Retinal pigment epithelial cell (primary cell): ENCODE data around the gene ARNT2.

Experiments
- DNase-seq: peaks from one replicate; pipeline ENCODE4 v3.0.0-alpha.2; 2010; ENCODE audit warnings: low read depth
- H3K4me3 ChIP-seq: 2 replicates; pipeline ENCODE4 v1.5.1; 2011; ENCODE audit warnings: mild to moderate bottlenecking, low read length, control low read depth, moderate library complexity
- TF ChIP-seq, protein P1 (sequence below): conservative IDR thresholded peaks from 2 replicates; pipeline ENCODE4 v1.5.1; 2011; ENCODE audit warnings: low read depth, low read length, control low read depth, inconsistent platforms

Gene ARNT2

DNA sequence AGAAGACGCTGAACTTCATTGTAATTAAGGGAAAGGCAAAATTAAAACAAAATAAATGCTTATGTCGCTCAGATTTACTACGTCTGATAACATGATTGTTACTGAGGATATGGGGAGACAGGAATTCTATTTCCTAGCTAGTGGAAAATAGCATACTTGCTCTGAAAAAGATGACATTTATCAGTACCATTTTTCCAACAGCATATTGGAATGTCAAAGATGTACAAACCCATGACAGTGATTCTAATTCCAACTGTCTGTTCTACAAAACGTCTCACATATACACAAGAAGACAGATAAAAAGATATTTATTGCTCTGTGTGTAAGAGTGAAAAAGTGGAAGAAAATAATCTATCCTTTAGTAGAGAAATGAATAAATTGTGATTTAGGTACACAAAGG, 197.1 kb downstream of the ARNT2 start:
- no peak for DNase-seq
- TF ChIP-seq, protein P1, sequence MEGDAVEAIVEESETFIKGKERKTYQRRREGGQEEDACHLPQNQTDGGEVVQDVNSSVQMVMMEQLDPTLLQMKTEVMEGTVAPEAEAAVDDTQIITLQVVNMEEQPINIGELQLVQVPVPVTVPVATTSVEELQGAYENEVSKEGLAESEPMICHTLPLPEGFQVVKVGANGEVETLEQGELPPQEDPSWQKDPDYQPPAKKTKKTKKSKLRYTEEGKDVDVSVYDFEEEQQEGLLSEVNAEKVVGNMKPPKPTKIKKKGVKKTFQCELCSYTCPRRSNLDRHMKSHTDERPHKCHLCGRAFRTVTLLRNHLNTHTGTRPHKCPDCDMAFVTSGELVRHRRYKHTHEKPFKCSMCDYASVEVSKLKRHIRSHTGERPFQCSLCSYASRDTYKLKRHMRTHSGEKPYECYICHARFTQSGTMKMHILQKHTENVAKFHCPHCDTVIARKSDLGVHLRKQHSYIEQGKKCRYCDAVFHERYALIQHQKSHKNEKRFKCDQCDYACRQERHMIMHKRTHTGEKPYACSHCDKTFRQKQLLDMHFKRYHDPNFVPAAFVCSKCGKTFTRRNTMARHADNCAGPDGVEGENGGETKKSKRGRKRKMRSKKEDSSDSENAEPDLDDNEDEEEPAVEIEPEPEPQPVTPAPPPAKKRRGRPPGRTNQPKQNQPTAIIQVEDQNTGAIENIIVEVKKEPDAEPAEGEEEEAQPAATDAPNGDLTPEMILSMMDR: no peak
- H3K4me3 ChIP-seq: no peak overlapping the region

- no peak for DNase-seq
- H3K4me3 ChIP-seq: no peak overlapping the region
- TF ChIP-seq, protein P1: no peak
Observed at GRCh38 chr15:80604583-80605575, 200.7 kb downstream of the ARNT2 start.

DNA sequence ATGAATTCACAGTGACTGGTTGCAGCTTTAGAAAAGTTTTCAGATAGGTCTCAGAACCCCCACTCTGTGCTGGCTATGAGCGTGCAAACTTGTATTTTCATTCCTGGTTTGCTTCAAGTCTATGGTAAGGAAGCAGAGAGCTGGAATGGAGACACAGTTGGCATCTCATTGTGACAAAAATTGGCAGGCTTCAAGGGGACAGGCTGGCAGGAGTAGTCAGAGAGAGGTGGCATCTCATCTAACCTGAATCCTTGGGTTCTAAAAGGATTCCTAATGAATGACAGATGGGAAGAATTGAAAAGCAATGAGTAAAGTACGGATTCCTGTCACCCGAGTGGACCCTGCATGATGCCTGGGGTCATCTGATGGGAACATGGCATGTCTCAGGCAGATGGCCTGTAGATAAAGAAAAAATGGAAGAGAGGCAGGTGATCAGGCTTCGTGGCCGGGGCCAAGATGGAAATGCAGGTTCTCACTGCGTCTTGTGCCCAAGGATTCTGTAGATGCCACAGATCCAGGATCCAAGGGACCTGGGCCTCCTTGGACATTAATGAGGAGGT, 201.5 kb downstream of the ARNT2 start:
- no peak for DNase-seq
- TF ChIP-seq, protein P1: no peak
- H3K4me3 ChIP-seq: no peak overlapping the region

DNA sequence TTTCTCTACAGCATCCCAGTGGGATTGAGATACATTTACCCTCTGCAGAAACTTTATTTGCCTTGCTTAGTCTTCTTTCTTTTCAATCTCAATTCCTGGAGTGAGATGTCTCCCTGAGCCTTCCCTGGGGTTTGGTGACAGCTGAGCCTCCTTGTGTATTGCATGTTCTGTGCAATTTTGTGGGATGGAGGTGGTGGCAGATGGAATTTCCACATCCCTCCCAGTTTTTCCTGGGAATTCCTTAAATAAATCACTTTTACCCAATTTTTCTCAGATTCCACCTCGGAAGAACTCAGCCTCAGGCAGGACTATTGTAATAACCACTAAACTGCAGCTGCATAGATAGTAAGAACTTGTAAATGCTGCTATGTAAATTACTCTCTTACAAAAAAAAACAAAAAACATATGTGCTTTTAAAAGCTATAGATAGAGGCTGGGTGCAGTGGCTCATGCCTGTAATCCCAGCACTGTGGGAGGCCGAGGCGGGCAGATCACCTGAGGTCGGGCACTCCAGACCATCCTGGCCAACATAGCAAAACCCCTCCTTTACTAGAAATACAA, 202.4 kb downstream of the ARNT2 start:
- TF ChIP-seq, protein P1: no peak
- no peak overlapping the region for H3K4me3 ChIP-seq
- no peak for DNase-seq

DNA sequence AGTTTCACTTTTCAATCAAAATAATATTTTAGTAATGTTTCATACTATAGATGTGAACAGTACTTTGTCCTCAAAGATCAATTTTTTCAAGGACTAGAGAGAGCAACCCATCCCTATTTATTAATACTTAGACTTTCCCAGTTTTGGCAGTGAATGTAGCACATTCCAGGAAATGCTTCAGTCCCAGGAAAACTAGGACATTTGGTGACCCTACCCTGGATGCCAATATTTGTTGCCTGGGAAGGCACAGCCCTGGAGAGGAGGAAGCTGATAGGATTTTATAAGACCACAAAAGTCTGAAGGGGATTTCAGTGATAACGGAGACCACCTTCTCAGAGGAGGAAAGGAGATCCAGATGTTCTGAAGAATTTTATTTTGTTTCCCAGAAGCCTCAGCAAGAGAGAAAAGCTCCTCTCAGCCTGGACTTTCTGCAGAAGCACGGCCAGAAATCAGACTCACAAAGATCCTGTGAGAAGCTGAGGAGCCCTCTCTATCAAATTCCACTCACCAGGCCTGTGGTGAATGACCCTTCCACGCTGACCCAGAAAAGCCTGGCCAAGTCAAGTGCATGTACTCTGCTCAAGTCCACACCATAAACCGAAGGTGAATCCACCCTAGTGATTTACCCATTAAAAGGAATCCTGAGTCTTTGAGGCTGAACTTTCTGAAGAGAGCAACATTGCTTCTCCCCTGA, 203.3 kb downstream of the ARNT2 start:
- TF ChIP-seq, protein P1: no peak
- no peak for DNase-seq
- H3K4me3 ChIP-seq: no peak overlapping the region

DNA sequence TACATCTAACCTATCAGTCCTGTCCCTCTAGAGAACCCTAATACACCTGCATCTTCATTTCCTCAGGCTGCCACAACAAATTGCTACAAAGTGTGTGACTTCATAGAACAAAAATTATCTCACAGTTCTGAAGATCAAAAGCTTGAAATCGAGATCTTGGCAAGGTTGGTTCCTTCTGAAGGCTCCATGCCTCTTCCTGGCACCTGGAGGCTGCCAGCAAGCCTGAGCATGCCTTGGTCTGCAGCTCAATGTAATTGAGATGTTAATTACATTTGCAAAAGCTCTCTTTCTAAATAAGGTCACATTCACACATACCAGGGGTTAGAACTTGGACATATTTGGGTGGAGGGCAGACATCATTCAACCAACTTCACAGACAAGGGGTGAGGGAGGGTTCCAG, 204.5 kb downstream of the ARNT2 start:
- no peak for DNase-seq
- TF ChIP-seq, protein P1: no peak
- H3K4me3 ChIP-seq: no peak overlapping the region
